ENCODE data around the gene INHBC. TPM values are rescaled to one million over a fixed set of nuclear protein-coding genes. Genes with fewer than 3 reads are reported as not detected.

Gene INHBC
- total and polyA plus RNA-seq, 2 donors (not counting 1 experiment from before 2014, with no cell fraction given): 0.17 to 0.31 TPM

- ChIA-PET POLR2A (interaction anchor here (0.8 kb wide), 1 partner anchor 16 kb away, joined by 3 read pairs; no protein-coding TSS in a partner anchor), CTCF (no interaction called here)
- ATAC-seq (ENCODE audit: low read depth): no peak
These were observed 65.6 kb downstream of the INHBC start for GRCh38 chr12:57500213-57500612.

More at GRCh38 chr12:57500213-57500612, 65.6 kb downstream of the INHBC start:
- H3K4me3 Mint-ChIP-seq: no peak overlapping the region
- WGBS (ENCODE audit: insufficient coverage): 98% methylated on average over 10 of the region's 11 CpGs
- H3K36me3 ChIP-seq (replicated peaks in 1 of 2; ENCODE audit: control extremely low read depth in 1 of 2, control insufficient read depth in 1 of 2, extremely low read depth in 1 of 2, insufficient read depth in 2 of 2, low read length in 1 of 2): peaks cover 7 to 71% of the 10 kb centered on the region in 2 experiments
- peaks cover 4% of the 10 kb centered on the region for H3K4me1 Mint-ChIP-seq
- no peaks in the 10 kb centered on the region for H3K27me3 Mint-ChIP-seq
- H3K9me3 Mint-ChIP-seq (ENCODE audit: insufficient read depth): no peaks in the 10 kb centered on the region
- H3K9me3 ChIP-seq (ENCODE audit: control extremely low read depth in 1 of 3, control insufficient read depth in 2 of 3, insufficient read depth in 1 of 3, low read length in 2 of 3): no peaks in the 10 kb centered on the region
- no peak overlapping the region for H3K4me2 ChIP-seq (replicated peaks; ENCODE audit: low read depth, low read length, poor library complexity, severe bottlenecking)
- no peak for TF ChIP-seq EZH2 (IDR thresholded peaks at IDR 0.05; ENCODE audit: borderline replicate concordance, insufficient read depth, low read depth, low read length, poor library complexity, severe bottlenecking)
- no peak overlapping the region for H3K9ac ChIP-seq (ENCODE audit: low read length)
- peaks cover 32% of the 10 kb centered on the region for H3K79me2 ChIP-seq (ENCODE audit: control insufficient read depth, insufficient read depth, low read length)
- no peaks in the 10 kb centered on the region for H3K4me1 ChIP-seq (ENCODE audit: control insufficient read depth in 2 of 2, insufficient read depth in 2 of 2, low read length in 2 of 2)
- no peaks in the 10 kb centered on the region for H4K20me1 ChIP-seq (ENCODE audit: control insufficient read depth, insufficient read depth, low read length, poor library complexity, severe bottlenecking)
- intact Hi-C loops (cut with micrococcal nuclease): no loop called here
- H3K4me3 ChIP-seq (ENCODE audit: control extremely low read depth in 1 of 5, extremely low read depth in 1 of 5, insufficient read depth in 1 of 5, low read depth in 2 of 5, low read length in 4 of 5): no peak overlapping the region
- H3K27me3 ChIP-seq (replicated peaks in 1 of 4; ENCODE audit: control extremely low read depth in 1 of 4, control insufficient read depth in 3 of 4, insufficient read depth in 4 of 4, low read length in 3 of 4): no peaks in the 10 kb centered on the region
- no peak overlapping the region for H2AFZ ChIP-seq (ENCODE audit: insufficient read depth, low read depth, low read length, poor library complexity, severe bottlenecking)
- no peak for DNase-seq
- no peak overlapping the region for H3K27ac ChIP-seq (ENCODE audit: low read length in 2 of 2)
- H3K27ac Mint-ChIP-seq: no peak overlapping the region

Small RNA genes lying within 50 kb of the gene (small RNA-seq; reads per million reads assigned to genes)
- not detected for gene RNU6-879P (ENCODE audit: insufficient read length, low read depth, low replicate concordance)

Other genes starting within 250 kb of the INHBC start
- gene NXPH4, start 218.0 kb upstream of the INHBC start, total RNA-seq: 6.9 and 8.6 TPM in 2 replicates
- gene NXPH4, start 218.0 kb upstream of the INHBC start, polyA plus RNA-seq: 3.5 and 5.6 TPM in 2 replicates
- gene SHMT2, start 205.1 kb upstream of the INHBC start, total RNA-seq: 147 and 166 TPM in 2 replicates
- 203 and 236 TPM in 2 replicates for gene SHMT2, start 205.1 kb upstream of the INHBC start, polyA plus RNA-seq
- 5.3 and 6.2 TPM in 2 replicates for gene STAC3, start 183.6 kb upstream of the INHBC start, total RNA-seq
- 4.5 and 4.9 TPM in 2 replicates for gene STAC3, start 183.6 kb upstream of the INHBC start, polyA plus RNA-seq
- 129 TPM in 2 replicates for gene R3HDM2, start 3.7 kb upstream of the INHBC start, total RNA-seq
- 87.1 and 104 TPM in 2 replicates for gene R3HDM2, start 3.7 kb upstream of the INHBC start, polyA plus RNA-seq
- gene INHBE, start 20.5 kb downstream of the INHBC start, total RNA-seq: not detected in 2 replicates
- gene INHBE, start 20.5 kb downstream of the INHBC start, polyA plus RNA-seq: not detected in 2 replicates
- 3.9 and 4.1 TPM in 2 replicates for gene GLI1, start 25.0 kb downstream of the INHBC start, total RNA-seq
- gene GLI1, start 25.0 kb downstream of the INHBC start, polyA plus RNA-seq: 5.4 and 8.0 TPM in 2 replicates
- gene ARHGAP9, start 45.1 kb downstream of the INHBC start, total RNA-seq: 154 and 161 TPM in 2 replicates
- 320 and 390 TPM in 2 replicates for gene ARHGAP9, start 45.1 kb downstream of the INHBC start, polyA plus RNA-seq
- 183 and 193 TPM in 2 replicates for gene MARS1, start 53.3 kb downstream of the INHBC start, total RNA-seq
- 158 and 234 TPM in 2 replicates for gene MARS1, start 53.3 kb downstream of the INHBC start, polyA plus RNA-seq
- 35.6 and 39.5 TPM in 2 replicates for gene DDIT3, start 85.7 kb downstream of the INHBC start, total RNA-seq
- gene DDIT3, start 85.7 kb downstream of the INHBC start, polyA plus RNA-seq: 159 and 306 TPM in 2 replicates
- 121 TPM in 2 replicates for gene MBD6, start 88.0 kb downstream of the INHBC start, total RNA-seq
- gene MBD6, start 88.0 kb downstream of the INHBC start, polyA plus RNA-seq: 22.8 and 39.4 TPM in 2 replicates
- gene DCTN2, start 112.4 kb downstream of the INHBC start, total RNA-seq: 94.3 and 97.6 TPM in 2 replicates
- 59.4 and 74.4 TPM in 2 replicates for gene DCTN2, start 112.4 kb downstream of the INHBC start, polyA plus RNA-seq
- 0.56 and 0.67 TPM in 2 replicates for gene KIF5A, start 115.3 kb downstream of the INHBC start, total RNA-seq
- gene KIF5A, start 115.3 kb downstream of the INHBC start, polyA plus RNA-seq: 0.09 and 0.14 TPM in 2 replicates
- gene PIP4K2C, start 156.4 kb downstream of the INHBC start, total RNA-seq: 20.1 and 24.7 TPM in 2 replicates
- gene PIP4K2C, start 156.4 kb downstream of the INHBC start, polyA plus RNA-seq: 21.3 and 21.7 TPM in 2 replicates
- gene DTX3, start 170.0 kb downstream of the INHBC start, total RNA-seq: 3.5 and 4.0 TPM in 2 replicates
- 7.3 and 9.0 TPM in 2 replicates for gene DTX3, start 170.0 kb downstream of the INHBC start, polyA plus RNA-seq
- gene ARHGEF25, start 176.7 kb downstream of the INHBC start, total RNA-seq: 0.15 TPM in 1 of 2 replicates, not detected in the other
- gene ARHGEF25, start 176.7 kb downstream of the INHBC start, polyA plus RNA-seq: 0.12 TPM in 2 replicates
- 0.22 TPM in 1 of 2 replicates, not detected in the other for gene B4GALNT1, start 198.4 kb downstream of the INHBC start, total RNA-seq
- gene B4GALNT1, start 198.4 kb downstream of the INHBC start, polyA plus RNA-seq: 0.04 and 0.12 TPM in 2 replicates

All from B cell (primary cell).